HepG2 (cell line): ENCODE results near the gene TRIM15. TPM values are rescaled to one million over a fixed set of nuclear protein-coding genes. Genes with fewer than 3 reads are reported as not detected.
A peak's percentile ranks its signal among the peaks of the same experiment; 100 is the strongest.

ENCODE experiments used
- HMGA1 ChIP-seq: sonication (generic); formaldehyde crosslinking; conservative IDR thresholded peaks from 2 replicates; pipeline ENCODE4 v1.4.0; 2020; ENCODE audit warnings: missing genetic modification reagents
- JDP2 ChIP-seq: sonication (generic); formaldehyde crosslinking; IDR thresholded peaks from 2 replicates; pipeline ENCODE4 v1.8.1; 2022; ENCODE audit warnings: missing genetic modification reagents, borderline replicate concordance
- KDM4B ChIP-seq: sonication (generic); formaldehyde crosslinking; IDR thresholded peaks from 2 replicates; pipeline ENCODE4 v1.4.0; 2020; ENCODE audit warnings: missing genetic modification reagents
- KLF11 ChIP-seq: IDR thresholded peaks from 2 replicates; pipeline ENCODE4 v1.6.1; 2016; ENCODE audit warnings: missing compliant biosample characterization
- KMT2B ChIP-seq: IDR thresholded peaks from 2 replicates; pipeline ENCODE4 v1.6.1; 2016; ENCODE audit warnings: missing genetic modification reagents, missing compliant biosample characterization
- MIER2 ChIP-seq: IDR thresholded peaks from 2 replicates; pipeline ENCODE4 v1.6.1; 2016; ENCODE audit warnings: missing biosample characterization, missing genetic modification reagents
- NFKBIZ ChIP-seq: IDR thresholded peaks from 2 replicates; pipeline ENCODE4 v1.6.1; 2018; ENCODE audit warnings: missing genetic modification reagents, missing compliant biosample characterization
- RAD51 ChIP-seq: fragments of 450-650 bp; IDR thresholded peaks from 2 replicates; pipeline ENCODE4 v1.6.1; 2016; ENCODE audit warnings: borderline replicate concordance
- SP140L ChIP-seq: sonication (generic); formaldehyde crosslinking; IDR thresholded peaks from 2 replicates; pipeline ENCODE4 v1.4.0; 2020; ENCODE audit warnings: missing genetic modification reagents, borderline replicate concordance
- SSRP1 ChIP-seq: IDR thresholded peaks from 2 replicates; pipeline ENCODE4 v1.6.1; 2016; ENCODE audit warnings: control low read depth
- TRIM24 ChIP-seq: sonication (generic); formaldehyde crosslinking; IDR thresholded peaks from 2 replicates; pipeline ENCODE4 v1.8.0; 2022; ENCODE audit warnings: mild to moderate bottlenecking, missing genetic modification reagents
- ZBTB20 ChIP-seq: sonication (generic); formaldehyde crosslinking; IDR thresholded peaks from 2 replicates; pipeline ENCODE4 v1.8.1; 2023; ENCODE audit warnings: missing genetic modification reagents, low read depth, mild to moderate bottlenecking, borderline replicate concordance
- ZBTB38 ChIP-seq: sonication (generic); formaldehyde crosslinking; IDR thresholded peaks from 2 replicates; pipeline ENCODE4 v1.5.1; 2020; ENCODE audit warnings: mild to moderate bottlenecking, missing genetic modification reagents
- ZNF121 ChIP-seq: sonication (generic); formaldehyde crosslinking; IDR thresholded peaks from 2 replicates; pipeline ENCODE4 v1.5.0; 2020; ENCODE audit warnings: mild to moderate bottlenecking, missing genetic modification reagents
- ZNF138 ChIP-seq: sonication (generic); formaldehyde crosslinking; IDR thresholded peaks from 2 replicates; pipeline ENCODE4 v1.5.0; 2020; ENCODE audit warnings: mild to moderate bottlenecking, low read depth, missing genetic modification reagents
- ZNF205 ChIP-seq: IDR thresholded peaks from 2 replicates; pipeline ENCODE4 v1.6.1; 2018; ENCODE audit warnings: missing biosample characterization, missing genetic modification reagents
- ZNF24 ChIP-seq: fragments of 450-650 bp; IDR thresholded peaks from 2 replicates; pipeline ENCODE4 v1.6.1; 2017; ENCODE audit warnings: antibody characterized with exemption, mild to moderate bottlenecking
- ZNF350 ChIP-seq: sonication (generic); formaldehyde crosslinking; IDR thresholded peaks from 2 replicates; pipeline ENCODE4 v1.4.0; 2020; ENCODE audit warnings: mild to moderate bottlenecking, low read depth, missing genetic modification reagents, borderline replicate concordance
- ZNF367 ChIP-seq: sonication (generic); formaldehyde crosslinking; IDR thresholded peaks from 2 replicates; pipeline ENCODE4 v1.4.0; 2020; ENCODE audit warnings: missing genetic modification reagents, borderline replicate concordance
- ZNF792 ChIP-seq: IDR thresholded peaks from 2 replicates; pipeline ENCODE4 v1.6.1; 2016
- polyA plus RNA-seq, 8 experiments: library from polyadenylated mRNA; depleted of rRNA in 3 of 8; stranded (reverse) in 7 of 8; unstranded in 1 of 8; fragments of >200 nt; fragmentation: Illumina TruSeq in 4 of 8; extraction: Trizol in 4 of 8; gene quantifications; 2 replicates each; pipeline versions ENCODE4 v1.2.1 to v1.2.3, GENCODE V29; 2011 to 2016; ENCODE audit warnings: low read depth in 4 of 8, missing spikeins in 1 of 8, mixed read lengths in 1 of 8; ENCODE audit not compliant: insufficient read depth in 1 of 8
- total RNA-seq, 5 experiments: library from RNA; depleted of rRNA; stranded (reverse); fragments of >200 nt; fragmentation: Illumina TruSeq; extraction: Trizol; gene quantifications; 2 replicates each; pipeline ENCODE4 v1.2.3, GENCODE V29; 2016; ENCODE audit warnings: low read depth in 1 of 5
- TF ChIP-seq, protein P1 (sequence below): sonication (generic); formaldehyde crosslinking; IDR thresholded peaks from 2 replicates; pipeline ENCODE4 v1.4.0; 2020; ENCODE audit warnings: missing genetic modification reagents
- TF ChIP-seq, protein P2 (sequence below): IDR thresholded peaks from 2 replicates; pipeline ENCODE4 v1.6.1; 2018; ENCODE audit warnings: missing genetic modification reagents
- TF ChIP-seq, protein P3 (sequence below): sonication (generic); formaldehyde crosslinking; IDR thresholded peaks from 2 replicates; pipeline ENCODE4 v1.4.0; 2020; ENCODE audit warnings: missing genetic modification reagents
- TF ChIP-seq, protein P4 (sequence below): IDR thresholded peaks from 2 replicates; pipeline ENCODE4 v1.6.1; 2016; ENCODE audit warnings: missing genetic modification reagents, missing compliant biosample characterization

Gene TRIM15
- total and polyA plus RNA-seq, 2 of the 13 experiments (the other 11 are each of a cell fraction or from before 2014, with no cell fraction given), result 35.1 to 38.2 TPM

DNA sequence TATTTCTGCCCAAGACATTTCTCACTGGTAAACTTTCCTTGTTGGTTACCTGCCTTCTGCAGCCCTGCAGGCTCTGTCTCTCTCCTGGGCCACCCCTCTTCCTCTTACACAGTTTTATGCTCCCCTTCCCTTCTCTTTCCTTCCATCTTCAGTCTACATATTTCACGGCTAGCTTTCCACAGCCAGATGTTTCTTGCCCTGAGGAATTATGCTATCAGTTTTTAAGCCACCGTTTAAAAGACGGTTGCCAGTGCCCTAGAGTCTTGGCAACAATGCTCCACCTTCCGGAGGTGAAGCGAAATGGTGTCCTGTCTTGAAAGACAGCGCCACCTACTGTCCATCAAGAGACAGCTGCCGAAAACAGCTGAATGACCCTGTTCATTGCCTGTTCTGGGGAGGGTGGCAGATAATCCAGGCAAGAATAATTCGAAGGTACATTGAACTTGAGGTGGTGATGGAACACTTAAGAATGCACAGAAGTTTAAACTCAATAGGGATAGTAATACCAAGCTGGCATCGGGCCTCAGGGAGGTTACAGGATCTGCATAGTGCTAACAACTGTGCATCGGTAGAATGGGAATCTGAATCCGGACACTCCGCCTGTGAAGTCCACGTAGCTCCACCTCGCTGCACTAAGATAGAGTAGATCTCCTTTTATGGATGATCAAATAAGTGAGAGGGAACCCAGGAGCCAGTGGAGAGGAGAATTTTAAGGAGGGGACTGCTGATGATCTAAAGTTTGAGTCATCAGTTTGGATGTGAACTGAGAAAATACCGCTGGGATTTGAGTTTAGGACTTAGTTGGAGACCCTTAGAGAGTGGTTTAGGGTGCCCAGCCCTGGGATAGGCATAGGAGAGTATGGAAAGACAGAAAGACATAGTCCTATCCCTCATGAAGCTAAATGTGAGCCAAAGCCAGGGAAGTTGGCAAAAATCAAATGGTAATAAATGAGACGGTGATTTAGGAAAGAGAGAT lies 32.2 kb upstream of the TRIM15 start (continued):
- TF ChIP-seq ZNF350 (CRISPR knock-in tag), result peak; percentile 63; the same call in 1 of the 2 replicates
- TF ChIP-seq SSRP1 (CRISPR knock-in tag), result peak; percentile 96
- TF ChIP-seq TRIM24 (CRISPR knock-in tag), result no peak
- TF ChIP-seq, protein P1, sequence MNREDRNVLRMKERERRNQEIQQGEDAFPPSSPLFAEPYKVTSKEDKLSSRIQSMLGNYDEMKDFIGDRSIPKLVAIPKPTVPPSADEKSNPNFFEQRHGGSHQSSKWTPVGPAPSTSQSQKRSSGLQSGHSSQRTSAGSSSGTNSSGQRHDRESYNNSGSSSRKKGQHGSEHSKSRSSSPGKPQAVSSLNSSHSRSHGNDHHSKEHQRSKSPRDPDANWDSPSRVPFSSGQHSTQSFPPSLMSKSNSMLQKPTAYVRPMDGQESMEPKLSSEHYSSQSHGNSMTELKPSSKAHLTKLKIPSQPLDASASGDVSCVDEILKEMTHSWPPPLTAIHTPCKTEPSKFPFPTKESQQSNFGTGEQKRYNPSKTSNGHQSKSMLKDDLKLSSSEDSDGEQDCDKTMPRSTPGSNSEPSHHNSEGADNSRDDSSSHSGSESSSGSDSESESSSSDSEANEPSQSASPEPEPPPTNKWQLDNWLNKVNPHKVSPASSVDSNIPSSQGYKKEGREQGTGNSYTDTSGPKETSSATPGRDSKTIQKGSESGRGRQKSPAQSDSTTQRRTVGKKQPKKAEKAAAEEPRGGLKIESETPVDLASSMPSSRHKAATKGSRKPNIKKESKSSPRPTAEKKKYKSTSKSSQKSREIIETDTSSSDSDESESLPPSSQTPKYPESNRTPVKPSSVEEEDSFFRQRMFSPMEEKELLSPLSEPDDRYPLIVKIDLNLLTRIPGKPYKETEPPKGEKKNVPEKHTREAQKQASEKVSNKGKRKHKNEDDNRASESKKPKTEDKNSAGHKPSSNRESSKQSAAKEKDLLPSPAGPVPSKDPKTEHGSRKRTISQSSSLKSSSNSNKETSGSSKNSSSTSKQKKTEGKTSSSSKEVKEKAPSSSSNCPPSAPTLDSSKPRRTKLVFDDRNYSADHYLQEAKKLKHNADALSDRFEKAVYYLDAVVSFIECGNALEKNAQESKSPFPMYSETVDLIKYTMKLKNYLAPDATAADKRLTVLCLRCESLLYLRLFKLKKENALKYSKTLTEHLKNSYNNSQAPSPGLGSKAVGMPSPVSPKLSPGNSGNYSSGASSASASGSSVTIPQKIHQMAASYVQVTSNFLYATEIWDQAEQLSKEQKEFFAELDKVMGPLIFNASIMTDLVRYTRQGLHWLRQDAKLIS (CRISPR knock-in tag), result 0 out of 2 replicates have a peak, but pooled peaks have one; percentile 51
- TF ChIP-seq JDP2 (CRISPR knock-in tag), result no peak
- TF ChIP-seq, protein P2, sequence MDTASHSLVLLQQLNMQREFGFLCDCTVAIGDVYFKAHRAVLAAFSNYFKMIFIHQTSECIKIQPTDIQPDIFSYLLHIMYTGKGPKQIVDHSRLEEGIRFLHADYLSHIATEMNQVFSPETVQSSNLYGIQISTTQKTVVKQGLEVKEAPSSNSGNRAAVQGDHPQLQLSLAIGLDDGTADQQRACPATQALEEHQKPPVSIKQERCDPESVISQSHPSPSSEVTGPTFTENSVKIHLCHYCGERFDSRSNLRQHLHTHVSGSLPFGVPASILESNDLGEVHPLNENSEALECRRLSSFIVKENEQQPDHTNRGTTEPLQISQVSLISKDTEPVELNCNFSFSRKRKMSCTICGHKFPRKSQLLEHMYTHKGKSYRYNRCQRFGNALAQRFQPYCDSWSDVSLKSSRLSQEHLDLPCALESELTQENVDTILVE (CRISPR knock-in tag), result peak; percentile 81; the same call in 1 of the 2 replicates
- TF ChIP-seq NFKBIZ (CRISPR knock-in tag), result 0 out of 2 replicates have a peak, but pooled peaks have one; percentile 57
- TF ChIP-seq ZNF205 (CRISPR knock-in tag), result 0 out of 2 replicates have a peak, but pooled peaks have one; percentile 25
- peak; percentile 90 for TF ChIP-seq ZBTB38 (CRISPR knock-in tag)
- no peak for TF ChIP-seq ZBTB20 (CRISPR knock-in tag)
- no peak for TF ChIP-seq ZNF367 (CRISPR knock-in tag)
- peak; percentile 41; the same call in 1 of the 2 replicates for TF ChIP-seq ZNF792 (CRISPR knock-in tag)
- TF ChIP-seq, protein P3, sequence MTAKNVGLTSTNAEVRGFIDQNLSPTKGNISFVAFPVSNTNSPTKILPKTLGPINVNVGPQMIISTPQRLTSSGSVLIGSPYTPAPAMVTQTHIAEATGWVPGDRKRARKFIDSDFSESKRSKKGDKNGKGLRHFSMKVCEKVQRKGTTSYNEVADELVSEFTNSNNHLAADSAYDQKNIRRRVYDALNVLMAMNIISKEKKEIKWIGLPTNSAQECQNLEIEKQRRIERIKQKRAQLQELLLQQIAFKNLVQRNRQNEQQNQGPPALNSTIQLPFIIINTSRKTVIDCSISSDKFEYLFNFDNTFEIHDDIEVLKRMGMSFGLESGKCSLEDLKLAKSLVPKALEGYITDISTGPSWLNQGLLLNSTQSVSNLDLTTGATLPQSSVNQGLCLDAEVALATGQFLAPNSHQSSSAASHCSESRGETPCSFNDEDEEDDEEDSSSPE (CRISPR knock-in tag), result no peak
- TF ChIP-seq RAD51, result no peak
- TF ChIP-seq ZNF138 (CRISPR knock-in tag), result no peak
- TF ChIP-seq ZNF24, result 0 out of 2 replicates have a peak, but pooled peaks have one; percentile 27
- no peak for TF ChIP-seq HMGA1 (CRISPR knock-in tag)
- TF ChIP-seq ZNF121, result no peak
- peak; percentile 62 for TF ChIP-seq KMT2B
- TF ChIP-seq KLF11, result 0 out of 2 replicates have a peak, but pooled peaks have one; percentile 72
- TF ChIP-seq SP140L (CRISPR knock-in tag), result 0 out of 2 replicates have a peak, but pooled peaks have one; percentile 69
- peak; percentile 82; the same call in 1 of the 2 replicates for TF ChIP-seq KDM4B (CRISPR knock-in tag)
- TF ChIP-seq, protein P4, sequence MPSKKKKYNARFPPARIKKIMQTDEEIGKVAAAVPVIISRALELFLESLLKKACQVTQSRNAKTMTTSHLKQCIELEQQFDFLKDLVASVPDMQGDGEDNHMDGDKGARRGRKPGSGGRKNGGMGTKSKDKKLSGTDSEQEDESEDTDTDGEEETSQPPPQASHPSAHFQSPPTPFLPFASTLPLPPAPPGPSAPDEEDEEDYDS (CRISPR knock-in tag), result peak; percentile 66
- TF ChIP-seq MIER2 (CRISPR knock-in tag), result no peak
